Left ventricle myocardium superior (tissue), 1 donor: ENCODE measurements around the gene TTYH1. TPM values are rescaled to one million over a fixed set of nuclear protein-coding genes. Genes with fewer than 3 reads are reported as not detected.
A peak's percentile ranks its signal among the peaks of the same experiment; 100 is the strongest.

Experiments used
- ATAC-seq: fragments of 200-7000 bp; cut with Tn5 transposase; one replicate; pipeline ENCODE4 v1.9.1; 2020; ENCODE audit warnings: mild to moderate bottlenecking, moderate library complexity
- DNase-seq: peaks from one replicate; pipeline ENCODE4 v3.0.0-alpha.2; 2020
- intact Hi-C: fragments of 100-400 bp; cut with micrococcal nuclease; formaldehyde crosslinking; loops from one replicate; pipeline ENCODE4 v1.11.0; 2022
- total RNA-seq: library from RNA; stranded (reverse); fragmentation: NEBNext Ultra II Directional; extraction: Animal tissue kit (Norgen Biotek cat#: 25700); gene quantifications from one replicate; pipeline ENCODE4 v1.2.1, GENCODE V29; 2021
- donor health status: DM: no; HTN: yes; CAD: no; lungs with severe emphysema.

Gene TTYH1
- total RNA-seq, 1 donor from 2014 or later: 1.6 TPM

DNA sequence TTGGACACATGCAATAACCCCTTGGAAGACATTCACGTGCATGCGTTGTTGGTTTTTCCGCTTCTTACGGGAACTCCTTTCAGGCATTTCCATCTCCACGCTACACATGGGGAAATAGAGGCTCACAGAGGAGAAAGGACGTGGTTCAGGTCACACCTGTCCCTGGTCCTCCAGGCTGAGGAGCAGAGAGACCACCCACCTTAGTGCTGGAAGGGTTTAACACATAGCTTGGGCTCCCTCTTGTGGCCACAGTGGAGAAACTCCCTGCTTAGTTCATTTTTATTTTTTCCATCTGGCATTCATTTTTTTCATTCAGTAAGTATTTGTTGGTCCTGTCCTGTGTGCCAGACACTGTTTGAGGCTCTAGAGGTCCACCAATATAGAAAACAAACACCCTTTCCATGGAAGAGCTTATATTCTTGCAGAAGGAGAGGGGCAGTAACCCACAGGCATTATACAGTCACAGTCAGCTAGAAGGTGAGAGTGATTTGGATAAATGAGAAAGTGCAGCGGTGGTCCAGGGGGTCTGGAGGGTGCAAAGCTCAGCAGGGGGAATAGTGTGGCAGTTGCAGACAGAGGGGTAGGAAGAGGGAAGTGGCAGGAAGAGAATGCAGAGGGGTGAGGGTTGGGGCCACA is 24.2 kb upstream of the TTYH1 start:
- no peak for DNase-seq
- intact Hi-C loops: no loop called here
- ATAC-seq: peak; percentile 27

DNA sequence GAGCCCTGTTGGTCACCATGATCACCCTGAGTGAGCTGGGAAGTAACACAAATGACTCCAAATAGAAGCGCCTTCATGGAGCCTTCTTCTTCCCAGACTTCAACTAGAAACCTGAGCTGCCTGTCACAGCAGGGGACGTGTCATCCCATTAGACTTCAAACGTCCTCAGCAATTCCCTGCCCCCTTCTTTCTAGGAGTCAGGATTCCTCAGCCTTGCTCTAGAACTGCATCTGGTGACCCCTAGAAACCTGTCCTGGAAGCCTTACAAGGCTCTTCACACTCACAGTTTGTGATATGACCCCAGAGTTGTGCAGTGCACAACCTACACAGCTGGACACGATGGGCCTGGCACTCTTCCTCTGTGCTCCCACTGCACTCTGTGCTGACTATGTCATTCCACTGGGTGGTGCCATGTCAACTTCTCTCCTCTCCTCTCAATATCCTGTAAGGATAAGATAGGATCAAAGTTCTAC is 23.6 kb upstream of the TTYH1 start:
- ATAC-seq (no peak), DNase-seq (no peak)
- intact Hi-C loops: no loop called here

DNA sequence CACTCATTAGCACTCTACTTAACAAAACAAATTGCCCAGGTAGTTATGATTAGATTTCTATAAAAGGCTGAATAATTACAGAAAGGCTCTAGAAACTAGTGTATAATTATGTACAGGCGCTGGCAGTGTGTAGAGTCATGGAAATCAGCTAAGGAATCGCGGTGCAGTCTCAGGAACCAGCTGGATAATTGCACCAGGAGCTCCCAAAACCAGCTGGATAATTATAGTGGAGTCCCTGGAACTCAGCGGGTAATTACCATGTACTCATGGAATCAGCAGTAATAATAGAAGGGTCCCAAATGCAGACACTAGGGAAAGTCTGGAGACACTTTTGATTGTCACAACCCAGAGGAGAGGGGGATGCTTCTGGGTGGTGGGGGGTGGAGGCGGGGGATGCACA is 23.2 kb upstream of the TTYH1 start:
- intact Hi-C loops: no loop called here

DNA sequence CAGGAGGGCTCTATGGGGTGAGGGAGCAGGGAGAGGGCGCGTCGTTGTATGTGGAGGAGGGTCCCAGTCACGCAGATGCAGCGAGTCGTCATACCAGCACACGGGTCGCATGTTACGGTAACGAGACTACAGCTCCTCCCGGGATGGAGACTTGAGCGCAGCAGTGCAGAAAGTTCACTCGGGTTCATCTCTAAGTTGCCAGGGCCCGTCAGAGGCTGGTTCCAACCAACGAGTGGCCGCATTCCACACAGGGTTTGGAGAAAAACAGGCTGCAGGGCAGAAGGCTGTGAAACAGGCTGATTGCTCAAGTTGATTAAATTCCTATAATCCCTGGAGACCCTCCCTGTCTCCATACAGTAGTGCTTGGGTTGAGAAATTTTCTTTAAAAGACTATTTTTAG is 21.9 kb upstream of the TTYH1 start:
- ATAC-seq (no peak), DNase-seq (no peak)
- intact Hi-C loops: no loop called here

More for the DNA sequence above, 23.2 kb upstream of the TTYH1 start:
- ATAC-seq (no peak), DNase-seq (no peak)

DNA sequence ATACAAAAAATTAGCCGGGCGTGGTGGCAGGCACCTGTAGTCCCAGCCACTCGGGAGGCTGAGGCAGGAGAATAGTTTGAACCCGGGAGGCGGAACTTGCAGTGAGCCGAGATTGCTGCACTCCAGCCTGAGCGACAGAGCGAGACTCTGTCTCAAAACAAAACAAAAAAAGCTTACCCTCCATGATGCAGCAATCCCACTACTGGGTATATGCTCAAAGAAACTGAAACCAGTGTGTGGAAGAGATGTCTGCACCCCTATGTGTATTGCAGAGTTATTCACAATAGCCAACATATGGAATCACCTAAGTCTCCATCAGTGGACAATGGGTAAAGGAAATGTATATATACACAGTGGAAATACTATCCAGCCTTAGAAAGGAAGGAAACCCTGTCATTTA is 19.6 kb upstream of the TTYH1 start:
- DNase-seq: no peak
- no peak for ATAC-seq
- intact Hi-C loops: no loop called here

DNA sequence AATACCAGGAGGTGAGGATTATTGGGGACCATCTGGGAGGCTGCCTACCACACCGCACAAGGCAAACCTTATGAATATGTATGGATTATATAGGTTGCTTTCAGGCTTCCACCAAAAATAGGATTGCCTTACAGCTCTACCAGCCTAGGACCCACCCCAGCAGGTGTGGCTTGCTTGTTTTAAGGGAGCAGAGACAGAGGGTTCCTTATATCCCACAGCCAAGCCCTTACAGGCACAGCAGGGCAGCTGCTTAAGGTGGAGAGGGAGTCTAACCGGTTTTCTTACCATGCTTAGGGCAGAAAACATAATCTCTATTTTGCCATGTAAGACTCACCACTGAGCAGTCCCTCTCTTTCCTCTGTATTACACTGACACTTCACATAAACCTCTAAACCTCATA is 16.1 kb upstream of the TTYH1 start:
- intact Hi-C loops: no loop called here
- ATAC-seq (no peak), DNase-seq (no peak)

DNA sequence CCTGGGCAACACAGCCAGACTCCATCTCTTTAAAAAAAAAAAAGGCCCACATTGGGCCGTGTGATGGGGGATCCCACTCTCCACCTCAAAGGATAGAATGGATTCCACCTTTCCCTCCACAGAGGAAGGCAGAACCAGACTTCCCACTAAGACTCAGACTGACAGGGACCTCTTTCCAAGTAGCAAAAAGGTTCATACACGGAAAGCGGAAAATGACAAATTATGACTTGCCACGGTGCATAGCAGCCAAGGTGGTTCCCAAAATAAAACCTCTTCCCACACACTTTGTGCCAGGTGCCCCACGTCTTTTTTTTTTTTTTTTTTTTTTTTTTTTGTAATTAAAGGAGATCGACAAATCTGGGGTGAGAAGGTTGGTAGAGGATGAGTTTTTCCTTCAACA is 14.4 kb upstream of the TTYH1 start:
- intact Hi-C loops: no loop called here
- ATAC-seq: no peak
- no peak for DNase-seq

DNA sequence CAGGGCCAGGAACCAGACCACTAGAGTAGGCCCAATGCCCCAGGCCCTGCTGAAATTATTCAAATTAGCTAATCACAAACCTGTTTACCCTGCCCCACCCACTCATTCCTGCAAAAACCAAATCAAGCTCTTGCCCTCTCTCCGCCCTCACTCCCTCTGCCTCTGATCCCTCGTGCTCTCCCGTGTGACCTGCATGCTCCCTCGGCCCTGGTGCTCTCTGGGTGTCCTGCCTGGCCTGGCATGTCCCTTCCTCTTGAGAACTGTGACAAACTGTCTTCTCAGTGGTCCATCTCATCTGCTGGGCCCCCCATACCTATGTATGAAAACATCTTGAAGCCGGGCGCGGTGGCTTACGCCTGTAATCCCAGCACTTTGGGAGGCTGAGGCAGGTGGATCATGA is 12.2 kb upstream of the TTYH1 start:
- no peak for DNase-seq
- intact Hi-C loops: no loop called here
- ATAC-seq: no peak

DNA sequence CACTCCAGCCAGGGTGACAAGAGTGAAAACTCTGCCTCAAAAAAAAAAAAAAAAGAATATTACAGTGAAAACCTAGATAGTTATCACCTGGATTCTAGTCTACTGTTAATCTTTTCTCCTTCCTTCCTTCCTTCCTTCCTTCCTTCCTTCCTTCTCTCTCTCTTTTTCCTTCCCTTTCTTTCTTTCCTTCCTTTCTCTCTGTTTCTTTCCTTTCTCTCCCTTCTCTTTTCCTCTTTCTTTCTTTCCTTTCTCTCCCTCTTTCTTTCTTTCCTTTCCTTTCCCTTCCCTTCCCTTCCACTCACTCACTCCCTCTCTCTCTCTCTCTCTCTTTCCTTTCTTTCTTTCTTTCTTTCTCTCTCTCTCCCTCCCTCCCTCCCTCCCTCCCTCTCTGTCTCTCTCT is 9.6 kb upstream of the TTYH1 start:
- intact Hi-C loops: no loop called here
- no peak for ATAC-seq
- DNase-seq: no peak

DNA sequence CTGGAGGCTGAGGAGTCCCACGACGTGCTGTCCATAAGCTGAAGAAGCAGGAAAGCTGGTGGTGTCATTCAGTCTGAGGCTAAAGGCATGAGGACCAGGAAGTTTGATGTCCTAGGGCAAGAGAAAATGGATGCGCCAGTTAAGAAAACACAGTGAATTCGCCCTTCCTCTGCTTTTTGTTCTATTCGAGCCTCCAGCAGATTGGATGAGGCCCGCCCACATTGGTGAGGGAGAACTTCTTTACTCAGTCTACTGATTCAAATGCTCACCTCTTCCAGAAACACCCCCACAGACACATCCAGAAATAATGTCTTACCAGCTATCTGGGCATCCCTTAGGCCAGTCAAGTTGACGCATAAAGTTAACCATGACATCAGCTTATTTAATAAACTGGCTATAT is 7.5 kb upstream of the TTYH1 start:
- no peak for ATAC-seq
- intact Hi-C loops: no loop called here
- no peak for DNase-seq

DNA sequence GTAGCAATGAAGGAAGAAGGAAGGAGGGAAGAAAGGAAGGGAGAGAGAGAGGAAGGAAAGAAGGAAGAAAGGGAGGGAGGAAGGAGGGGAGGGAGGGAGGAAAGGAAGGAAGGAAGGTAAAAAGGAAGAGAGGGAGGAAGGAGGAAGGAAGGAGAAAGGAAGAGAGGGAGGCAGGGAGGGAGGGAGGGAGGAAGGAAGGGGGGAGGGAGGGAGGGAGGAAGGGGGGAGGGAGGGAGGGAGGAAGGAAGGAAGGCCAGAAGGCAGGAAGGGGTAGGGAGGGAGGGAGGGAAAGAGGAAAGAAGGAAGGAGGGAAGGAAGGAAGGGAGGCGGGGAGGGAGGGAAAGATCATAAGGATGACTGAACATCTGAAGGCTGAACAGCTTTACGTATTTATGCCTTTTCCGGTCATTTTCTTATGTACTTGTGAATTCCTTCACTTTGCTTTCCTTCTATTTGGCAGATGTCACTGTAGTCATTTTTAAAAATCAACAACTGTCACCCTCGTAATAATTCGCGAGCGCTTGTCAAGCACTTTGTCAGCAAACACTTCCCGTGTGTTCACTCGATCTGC is 6.7 kb upstream of the TTYH1 start:
- ATAC-seq (no peak), DNase-seq (no peak)
- intact Hi-C loops: no loop called here

DNA sequence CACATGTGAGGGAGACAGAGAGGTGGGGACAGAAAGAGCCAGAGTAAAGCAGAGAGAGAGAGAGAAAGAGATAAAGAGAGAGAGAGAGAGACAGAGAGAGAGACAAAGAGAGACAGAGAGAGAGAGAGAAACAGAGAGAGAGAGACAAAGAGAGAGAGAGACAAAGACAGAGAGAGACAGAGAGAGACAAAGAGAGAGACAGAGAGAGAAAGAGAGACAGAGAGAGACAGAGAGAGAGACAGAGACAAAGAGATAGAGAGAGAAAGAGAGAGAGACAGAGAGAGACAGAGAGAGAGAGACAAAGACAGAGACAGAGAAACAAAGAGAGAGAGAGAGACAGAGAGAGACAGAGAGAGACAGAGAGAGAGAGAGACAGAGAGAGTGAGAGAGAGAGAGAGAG is 4.2 kb upstream of the TTYH1 start:
- no peak for DNase-seq
- intact Hi-C loops: no loop called here
- no peak for ATAC-seq

DNA sequence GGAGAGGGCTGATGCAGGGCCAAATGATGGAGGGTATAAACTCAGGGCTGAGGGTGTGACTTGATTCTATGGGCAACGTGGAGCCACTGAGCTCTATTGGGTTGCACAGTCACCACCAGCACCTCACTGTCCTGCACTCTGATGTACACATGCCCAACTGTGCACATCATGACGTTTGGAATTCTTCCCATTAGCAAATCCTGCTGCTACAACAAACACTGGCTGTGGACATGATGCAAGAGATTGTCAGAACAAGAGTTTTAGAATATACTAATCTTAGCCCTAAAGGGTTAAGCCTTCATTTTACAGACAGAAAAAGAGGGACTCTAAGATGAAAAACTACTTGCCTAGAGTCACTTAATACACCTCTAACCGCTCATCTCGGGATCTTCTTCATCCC is 2.4 kb upstream of the TTYH1 start:
- intact Hi-C loops: no loop called here
- DNase-seq (no peak), ATAC-seq (no peak)

DNA sequence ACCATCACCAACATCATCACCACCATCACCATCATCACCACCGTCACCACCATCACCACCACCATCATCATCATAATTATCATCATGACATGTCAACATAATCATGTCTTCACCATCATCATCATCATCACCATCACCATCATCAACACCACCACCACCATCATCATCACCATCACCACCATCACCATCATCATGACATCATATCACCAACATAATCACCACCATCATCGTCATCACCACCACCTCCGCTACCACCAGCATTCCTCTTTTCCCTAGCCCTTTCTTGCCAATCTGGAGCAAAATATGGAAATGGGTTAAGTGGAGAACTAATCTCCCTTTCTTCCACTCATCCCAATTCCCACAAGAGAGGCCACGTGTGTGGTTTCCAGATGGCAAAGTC is 1.1 kb upstream of the TTYH1 start:
- ATAC-seq (no peak), DNase-seq (no peak)
- intact Hi-C loops: no loop called here

DNA sequence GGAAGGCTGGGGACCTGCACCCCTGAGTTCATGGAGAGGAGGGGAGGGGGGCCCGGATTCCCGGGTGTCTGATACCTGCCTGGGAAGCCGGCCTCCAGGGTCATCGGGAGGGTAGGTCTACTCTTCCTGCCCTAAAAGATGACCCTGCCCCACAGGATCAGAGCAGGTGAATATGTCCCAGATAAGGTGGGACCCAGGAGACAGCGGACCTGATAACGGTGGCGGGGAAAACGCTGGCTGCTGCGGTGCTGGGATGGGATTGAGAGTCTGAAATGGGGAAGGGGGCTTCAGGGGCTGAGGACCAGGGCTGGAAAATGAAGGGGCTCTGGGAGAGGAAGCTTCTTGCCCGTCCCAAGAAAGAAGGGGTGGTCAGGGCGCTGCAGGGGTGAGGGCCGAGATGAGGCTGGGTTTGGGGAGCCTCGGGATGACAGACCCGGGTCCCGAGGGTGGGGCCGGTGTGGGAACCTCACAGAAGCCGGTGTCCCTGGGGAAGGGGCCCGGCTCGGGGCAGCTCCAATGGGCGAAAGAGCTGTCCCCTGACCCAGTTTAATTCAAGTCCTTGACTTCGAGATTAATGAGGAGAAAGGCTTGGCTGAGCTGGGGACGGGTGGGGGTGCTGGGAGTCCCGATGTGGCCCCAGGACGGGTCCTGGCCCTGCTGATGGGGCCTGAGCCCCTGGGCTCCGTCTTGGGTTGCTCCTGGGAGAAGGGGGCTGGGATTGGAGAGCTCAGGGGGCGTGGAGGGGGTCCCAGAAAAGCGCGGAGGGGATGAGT is 823 bp downstream of the TTYH1 start:
- ATAC-seq (no peak), DNase-seq (no peak)
- intact Hi-C loops: no loop called here

DNA sequence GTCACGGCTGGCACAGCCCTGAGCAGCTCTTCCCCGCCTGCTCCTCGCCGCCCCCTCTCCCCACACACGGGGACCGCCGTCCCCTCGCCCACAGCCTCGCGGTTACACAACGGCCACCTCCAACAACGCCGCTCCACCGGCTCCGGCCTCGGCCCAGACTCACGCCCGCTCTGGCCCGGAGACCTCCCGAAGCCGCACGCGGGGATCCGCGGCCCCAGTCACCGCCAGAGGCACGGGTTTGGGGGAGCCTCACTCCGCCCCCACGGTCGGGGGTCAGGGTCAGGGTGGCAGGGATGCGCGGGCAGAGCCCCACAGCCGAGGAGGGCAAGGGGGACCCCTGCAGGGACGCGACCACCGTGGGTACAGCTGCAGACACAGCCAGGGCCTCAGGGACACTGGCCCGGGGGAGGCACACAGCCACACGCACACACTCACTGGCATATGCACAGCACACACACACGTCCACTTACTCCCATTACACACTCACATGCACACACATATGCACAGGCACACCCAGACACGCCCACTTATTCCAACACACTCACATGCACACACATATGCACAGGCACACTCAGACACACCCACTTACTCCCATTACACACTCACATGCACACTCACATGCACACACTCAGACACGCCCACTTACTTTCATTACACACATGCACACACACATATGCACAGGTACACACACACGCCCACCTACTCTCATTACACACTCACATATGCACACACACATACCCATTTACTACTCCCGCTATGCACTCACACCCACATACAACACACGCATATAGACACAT is 1.6 kb downstream of the TTYH1 start:
- DNase-seq (no peak), ATAC-seq (no peak)
- intact Hi-C loops: no loop called here

DNA sequence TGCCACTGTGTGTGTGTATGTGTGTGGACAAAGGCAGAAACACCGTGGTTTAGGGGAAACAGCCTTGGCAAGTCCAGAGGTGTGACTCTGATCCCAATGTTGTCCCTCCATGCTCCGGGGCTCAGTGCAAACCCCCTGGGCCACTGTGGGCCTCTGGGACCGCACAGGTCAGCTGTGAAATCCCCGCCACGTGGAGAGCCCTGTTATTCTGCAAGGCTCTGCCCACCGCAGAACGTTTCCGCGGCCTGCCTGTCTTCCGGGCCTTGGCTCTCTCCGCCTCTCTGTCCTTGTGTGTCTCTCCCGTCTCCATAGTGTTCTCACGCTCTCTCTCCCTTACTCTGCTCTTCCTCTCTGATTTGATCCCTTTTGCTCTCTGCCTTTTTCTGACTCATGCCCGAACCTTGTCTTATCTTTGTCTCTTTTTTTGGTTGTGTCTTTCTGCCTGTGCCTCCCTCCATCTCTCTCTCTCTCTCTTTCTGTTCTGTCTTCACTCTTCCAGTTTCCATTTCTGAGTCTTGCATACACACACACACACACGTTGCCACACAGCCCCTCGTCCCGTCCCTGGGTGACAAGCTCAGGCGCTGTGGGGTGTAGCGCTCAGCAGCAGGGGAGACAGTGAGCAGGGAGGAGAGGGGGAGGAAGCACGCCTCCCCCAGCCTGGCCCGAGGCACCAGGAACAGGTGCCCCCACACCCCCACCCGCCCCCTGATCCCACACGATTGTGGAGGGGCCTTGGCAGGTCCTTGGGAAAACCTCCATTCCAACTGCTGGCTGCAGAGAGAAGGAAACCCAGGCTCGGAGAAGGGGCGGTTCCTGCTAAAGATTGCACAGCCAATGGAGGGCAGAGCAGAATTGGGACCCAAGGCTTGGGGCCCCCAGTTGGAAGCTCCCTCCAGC is 3.0 kb downstream of the TTYH1 start:
- intact Hi-C loops: no loop called here
- ATAC-seq (peak; percentile 11), DNase-seq (no peak)

DNA sequence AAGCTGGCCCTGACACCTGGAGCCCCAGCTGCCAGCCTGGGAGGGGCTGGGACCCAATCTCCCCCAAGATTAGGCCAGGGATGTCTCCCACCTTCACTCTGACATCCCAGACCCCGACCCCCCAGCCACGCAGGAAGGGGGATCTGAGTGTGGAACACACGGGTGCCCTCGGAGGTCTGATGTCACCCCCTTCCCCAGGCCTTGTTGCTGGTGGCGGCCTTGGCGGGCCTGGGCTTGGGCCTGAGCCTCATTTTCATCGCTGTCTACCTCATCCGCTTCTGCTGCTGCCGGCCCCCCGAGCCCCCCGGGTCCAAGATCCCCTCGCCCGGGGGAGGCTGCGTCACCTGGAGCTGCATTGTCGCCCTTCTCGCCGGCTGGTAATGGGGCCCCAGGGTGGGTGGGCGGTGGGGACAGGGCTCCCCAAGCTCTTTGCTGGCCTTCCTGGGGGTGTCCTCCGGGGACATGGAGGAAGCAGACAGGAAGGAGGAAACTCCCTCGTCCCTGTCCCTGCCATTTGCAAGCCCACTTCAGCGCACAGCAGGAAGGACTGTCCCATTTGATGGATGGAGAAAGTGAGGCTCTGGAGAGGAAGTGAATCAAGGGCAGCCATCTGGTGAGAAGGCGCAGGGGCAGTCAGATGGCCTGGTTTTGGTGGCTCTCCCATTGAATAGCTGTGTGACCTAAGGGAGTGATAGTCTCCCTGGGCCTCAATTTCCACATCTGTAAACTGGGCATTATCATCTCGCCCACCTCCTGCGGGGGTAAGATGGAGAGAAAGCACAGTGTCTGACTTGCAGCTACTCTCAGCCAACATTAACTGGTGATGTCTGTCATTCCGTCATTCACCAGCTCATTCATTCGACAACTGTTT is 3.9 kb downstream of the TTYH1 start:
- intact Hi-C loops: no loop called here
- DNase-seq: no peak
- ATAC-seq: no peak
